HCT116 (cell line): ENCODE data around the gene NAPB. TPM values are rescaled to one million over a fixed set of nuclear protein-coding genes. Genes with fewer than 3 reads are reported as not detected.

Experiments used
- ATAC-seq: fragments of 200-7000 bp; cut with Tn5 transposase; 2 replicates; pipeline ENCODE4 v1.9.1; 2020; ENCODE audit warnings: mild to moderate bottlenecking, moderate library complexity
- BruUV-seq: library from RNA; stranded (reverse); fragments of 400-500 nt; replicated peaks from 2 replicates; lab custom pipeline; 2021; lab: Mats Ljungman, UMichigan
- CTCF ChIA-PET: fragments of 300-600 bp; sonication (Branson Sonifier 250); formaldehyde crosslinking; loops from one replicate; lab custom pipeline; 2021; ENCODE audit warnings: antibody characterized with exemption; lab: Charles Lee
- POLR2A ChIA-PET: fragments of 300-600, 350-600 bp; sonication (Branson Sonifier 250); formaldehyde crosslinking; loops from one replicate; lab custom pipeline; 2021; ENCODE audit warnings: antibody characterized with exemption; lab: Charles Lee
- RAD21 ChIA-PET, 2 experiments: fragments of 300-600 bp; sonication (Branson Sonifier 250); formaldehyde crosslinking; loops; one replicate each; lab custom pipeline; 2023; ENCODE audit warnings: low total read pairs in 2 of 2; ENCODE audit not compliant: uncharacterized antibody in 2 of 2, unreplicated experiment in 2 of 2, low non-redundant PET in 1 of 2; lab: Charles Lee
- DNase-seq: peaks from one replicate; pipeline ENCODE4 v3.0.0-alpha.2; 2010; ENCODE audit warnings: low read depth, low spot score
- H2AFZ ChIP-seq: fragments of 200-600 bp; shearing (Covaris generic), sonication (generic); 2 replicates; pipeline ENCODE4 v1.6.1; 2017; ENCODE audit warnings: low read depth, mixed run types, mixed read lengths, antibody characterized with exemption, low read length; ENCODE audit not compliant: poor library complexity, severe bottlenecking
- H3K27ac ChIP-seq: 2 replicates; pipeline ENCODE4 v1.5.1; 2012; ENCODE audit warnings: low read depth, low read length
- H3K27me3 ChIP-seq: fragments of 200-600 bp; sonication (generic); 2 replicates; pipeline ENCODE4 v1.6.1; 2016; ENCODE audit warnings: mixed run types, low read length, mixed read lengths; ENCODE audit not compliant: insufficient read depth
- H3K36me3 ChIP-seq, 2 experiments: fragments of 200-500 bp in 1 of 2; fragments of 200-600 bp in 1 of 2; sonication (Bioruptor generic) in 1 of 2; sonication (generic) in 1 of 2; 2 replicates each; pipeline versions ENCODE4 v1.5.1 to v1.6.1; 2014 to 2016; ENCODE audit warnings: low read length in 2 of 2, inconsistent platforms in 1 of 2, mixed read lengths in 1 of 2, mixed run types in 1 of 2; ENCODE audit not compliant: insufficient read depth in 2 of 2, control insufficient read depth in 1 of 2
- H3K4me1 ChIP-seq, 2 experiments: fragments of 200-600 bp in 1 of 2; sonication (generic) in 1 of 2; 2 replicates each; pipeline versions ENCODE4 v1.5.1 to v1.6.1; 2012 to 2017; ENCODE audit warnings: low read length in 2 of 2, inconsistent platforms in 1 of 2, mild to moderate bottlenecking in 1 of 2, mixed read lengths in 1 of 2, mixed run types in 1 of 2, moderate library complexity in 1 of 2; ENCODE audit not compliant: insufficient read depth in 2 of 2, control insufficient read depth in 1 of 2
- H3K4me2 ChIP-seq: fragments of 200-600 bp; sonication (generic); 2 replicates; pipeline ENCODE4 v1.6.1; 2017; ENCODE audit warnings: mixed run types, low read length, mixed read lengths
- H3K4me3 ChIP-seq, 2 experiments: fragments of 200-600 bp in 1 of 2; sonication (generic) in 1 of 2; replicated peaks in 1 of 2; 2 replicates each; pipeline ENCODE4 v1.5.1; 2011 to 2016; ENCODE audit warnings: low read length in 2 of 2, control low read depth in 1 of 2, low read depth in 1 of 2, mild to moderate bottlenecking in 1 of 2, mixed read lengths in 1 of 2, mixed run types in 1 of 2
- H3K79me2 ChIP-seq: fragments of 200-600 bp; sonication (generic); 2 replicates; pipeline ENCODE4 v1.6.1; 2017; ENCODE audit warnings: mild to moderate bottlenecking, mixed run types, low read length, moderate library complexity, mixed read lengths; ENCODE audit not compliant: insufficient read depth
- H3K9ac ChIP-seq: fragments of 200-600 bp; sonication (generic); 2 replicates; pipeline ENCODE4 v1.6.1; 2016; ENCODE audit warnings: low read length, mixed read lengths
- H3K9me2 ChIP-seq: fragments of 200-600 bp; sonication (generic), shearing (Covaris generic); 2 replicates; pipeline ENCODE4 v1.6.1; 2017; ENCODE audit warnings: mixed run types, mild to moderate bottlenecking, moderate library complexity; ENCODE audit not compliant: insufficient read depth
- H3K9me3 ChIP-seq, 2 experiments: fragments of 200-500 bp in 1 of 2; fragments of 200-600 bp in 1 of 2; sonication (Bioruptor generic) in 1 of 2; sonication (generic) in 1 of 2; 2 replicates each; pipeline ENCODE4 v1.6.1; 2014 to 2017; ENCODE audit warnings: low read length in 2 of 2, mixed read lengths in 2 of 2, inconsistent platforms in 1 of 2, low read depth in 1 of 2, mild to moderate bottlenecking in 1 of 2, mixed run types in 1 of 2, moderate library complexity in 1 of 2; ENCODE audit not compliant: control insufficient read depth in 1 of 2, insufficient read depth in 1 of 2
- H4K20me1 ChIP-seq: fragments of 200-600 bp; sonication (generic), shearing (Covaris generic); 2 replicates; pipeline ENCODE4 v1.6.1; 2017; ENCODE audit warnings: mixed run types, mild to moderate bottlenecking, moderate library complexity; ENCODE audit not compliant: insufficient read depth
- ATF3 ChIP-seq: IDR thresholded peaks from 2 replicates; pipeline ENCODE4 v1.6.1; 2012
- CBX3 ChIP-seq: IDR thresholded peaks from 2 replicates; pipeline ENCODE4 v1.6.1; 2012; ENCODE audit warnings: low read depth
- CEBPB ChIP-seq: IDR thresholded peaks from 2 replicates; pipeline ENCODE4 v1.6.1; 2012; ENCODE audit warnings: low read depth
- CTCF ChIP-seq, 3 experiments: fragments of 200-600 bp in 1 of 3; sonication (generic) in 1 of 3; IDR thresholded peaks in 2 of 3; conservative IDR thresholded peaks in 1 of 3; 2 replicates each; pipeline ENCODE4 v1.5.1; 2012 to 2017; ENCODE audit warnings: low read depth in 2 of 3, low read length in 2 of 3, antibody characterized with exemption in 1 of 3, borderline replicate concordance in 1 of 3, control low read depth in 1 of 3, mild to moderate bottlenecking in 1 of 3, mixed read lengths in 1 of 3, mixed run types in 1 of 3, moderate library complexity in 1 of 3; ENCODE audit not compliant: insufficient read depth in 1 of 3
- EGR1 ChIP-seq: IDR thresholded peaks from 2 replicates; pipeline ENCODE4 v1.6.1; 2012; ENCODE audit warnings: low read depth
- ELF1 ChIP-seq: IDR thresholded peaks from 2 replicates; pipeline ENCODE4 v1.6.1; 2012; ENCODE audit warnings: low read depth, borderline replicate concordance
- EZH2 ChIP-seq: fragments of 200-600 bp; sonication (generic); IDR thresholded peaks from 2 replicates; pipeline ENCODE4 v1.6.1; 2017; ENCODE audit warnings: antibody characterized with exemption, mixed run types
- FOSL1 ChIP-seq: IDR thresholded peaks from 2 replicates; pipeline ENCODE4 v1.6.1; 2012; ENCODE audit warnings: low read depth
- JUND ChIP-seq: IDR thresholded peaks from 2 replicates; pipeline ENCODE4 v1.6.1; 2012
- MAX ChIP-seq: IDR thresholded peaks from 2 replicates; pipeline ENCODE4 v1.6.1; 2012
- RAD21 ChIP-seq: IDR thresholded peaks from 2 replicates; pipeline ENCODE4 v1.6.1; 2012; ENCODE audit warnings: low read depth, mild to moderate bottlenecking
- REST ChIP-seq: IDR thresholded peaks from 2 replicates; pipeline ENCODE4 v1.6.1; 2012; ENCODE audit warnings: low read depth
- SP1 ChIP-seq: IDR thresholded peaks from 2 replicates; pipeline ENCODE4 v1.6.1; 2012; ENCODE audit warnings: low read depth
- TCF7L2 ChIP-seq: IDR thresholded peaks from 2 replicates; pipeline ENCODE4 v1.7.0; 2011; ENCODE audit warnings: borderline replicate concordance, inconsistent platforms; ENCODE audit not compliant: insufficient read depth, insufficient read length; ENCODE audit errors: extremely low read depth
- ZFX ChIP-seq: fragments of 450-650 bp; IDR thresholded peaks from 2 replicates; pipeline ENCODE4 v1.6.1; 2017
- ZNF274 ChIP-seq: fragments of 200-500 bp; sonication (Bioruptor generic); IDR thresholded peaks from 2 replicates; pipeline ENCODE4 v1.6.1; 2014; ENCODE audit warnings: mild to moderate bottlenecking, low read depth, low read length, inconsistent platforms
- intact Hi-C: fragments of 100-400 bp; cut with micrococcal nuclease; formaldehyde crosslinking; loops from 2 replicates; pipeline ENCODE4 v1.10.0; 2022
- total RNA-seq: library from RNA; stranded (reverse); gene quantifications from one replicate; pipeline ENCODE4 v1.2.1, GENCODE V29; 2021; ENCODE audit not compliant: unreplicated experiment

The NAPB gene
- total RNA-seq, 1 experiment from 2014 or later = 7.9 TPM

GRCh38 chr20:23404196-23404595, 17.1 kb downstream of the NAPB start:
- no TSS peak for BruUV-seq
- ATAC-seq (no peak), DNase-seq (no peak)
- no peaks in the 10 kb centered on the region; a peak in 1 of 4 replicates for H3K36me3 ChIP-seq
- H3K4me1 ChIP-seq = no peaks in the 10 kb centered on the region
- no peak overlapping the region for H3K4me2 ChIP-seq
- no peak overlapping the region for H3K4me3 ChIP-seq
- peaks cover 5% of the 10 kb centered on the region; the same call in 1 of the 2 replicates for H4K20me1 ChIP-seq
- H3K9me2 ChIP-seq = no peaks in the 10 kb centered on the region
- RAD21 ChIA-PET = no interaction called here
- H3K27me3 ChIP-seq = no peaks in the 10 kb centered on the region
- POLR2A ChIA-PET = no interaction called here
- no peak overlapping the region for H2AFZ ChIP-seq
- H3K9me3 ChIP-seq = no peaks in the 10 kb centered on the region
- CTCF ChIA-PET = no interaction called here
- H3K27ac ChIP-seq = no peak overlapping the region
- TF ChIP-seq RAD21 (no peak), TCF7L2 (no peak)
- intact Hi-C loops = no loop called here
- no peak overlapping the region for H3K9ac ChIP-seq
- H3K79me2 ChIP-seq = peaks cover 43% of the 10 kb centered on the region

- RAD21 ChIA-PET = no interaction called here
- peaks cover 5% of the 10 kb centered on the region; the same call in 1 of the 2 replicates for H4K20me1 ChIP-seq
- H3K4me2 ChIP-seq = no peak overlapping the region
- CTCF ChIA-PET = no interaction called here
- no peaks in the 10 kb centered on the region for H3K27me3 ChIP-seq
- H3K9ac ChIP-seq = no peak overlapping the region
- no peak overlapping the region for H3K4me3 ChIP-seq
- no peak for DNase-seq
- H3K36me3 ChIP-seq = no peaks in the 10 kb centered on the region; a peak in 1 of 4 replicates
- POLR2A ChIA-PET = no interaction called here
- no peak overlapping the region for H3K27ac ChIP-seq
- H3K9me3 ChIP-seq = no peaks in the 10 kb centered on the region
- no peaks in the 10 kb centered on the region for H3K9me2 ChIP-seq
- intact Hi-C loops = no loop called here
- no TSS peak for BruUV-seq
- H2AFZ ChIP-seq = no peak overlapping the region
- TF ChIP-seq EGR1 (no peak), ELF1 (no peak), JUND (no peak), ATF3 (no peak), CBX3 (no peak), FOSL1 (no peak), EZH2 (no peak), SP1 (no peak), ZNF274 (no peak), ZFX (no peak), REST (no peak), CEBPB (no peak), MAX (no peak), RAD21 (no peak), CTCF (IDR thresholded peaks at IDR 0.05 in 2 of 3, conservative IDR thresholded peaks at IDR 0.05 in 1 of 3; ENCODE audit: borderline replicate concordance in 1 of 3, insufficient read depth in 1 of 3, low read depth in 2 of 3, low read length in 2 of 3) (no peak)
- TF ChIP-seq, all 23 proteins: peak for 0
- Histone ChIP-seq H3K79me2 (peaks cover 38% of the 10 kb centered on the region), H3K4me1 (no peaks in the 10 kb centered on the region)
- no peak for ATAC-seq
These were observed 17.5 kb downstream of the NAPB start for GRCh38 chr20:23403751-23404150.
